ENCODE results near the gene LAMTOR5. TPM values are rescaled to one million over a fixed set of nuclear protein-coding genes. Genes with fewer than 3 reads are reported as not detected.

LAMTOR5 gene
- total and polyA plus RNA-seq, 12 donors: 209 to 506 (median 248) TPM

GRCh38 chr1:110434946-110435345 lies 27.5 kb upstream of the LAMTOR5 start:
- WGBS, 2 donors: 39 to 43% methylated on average over 3 of the region's 3 CpGs
- intact Hi-C loops (cut with DNase I): no loop called here
- no peak for DNase-seq
- no peak for TF ChIP-seq CTCF (IDR thresholded peaks at IDR 0.05)
- Histone ChIP-seq H3K36me3 (no peaks in the 10 kb centered on the region), H3K27ac (no peak overlapping the region), H3K4me1 (peaks cover 0 to 22% (median 6%) of the 10 kb centered on the region in 9 donors), H3K9me3 (no peaks in the 10 kb centered on the region), H3K27me3 (peaks cover 0 to 3% (median 0%) of the 10 kb centered on the region in 7 donors), H3K4me3 (no peak overlapping the region)
- peak in 1 of 8 donors; percentile 58 for ATAC-seq

DNA sequence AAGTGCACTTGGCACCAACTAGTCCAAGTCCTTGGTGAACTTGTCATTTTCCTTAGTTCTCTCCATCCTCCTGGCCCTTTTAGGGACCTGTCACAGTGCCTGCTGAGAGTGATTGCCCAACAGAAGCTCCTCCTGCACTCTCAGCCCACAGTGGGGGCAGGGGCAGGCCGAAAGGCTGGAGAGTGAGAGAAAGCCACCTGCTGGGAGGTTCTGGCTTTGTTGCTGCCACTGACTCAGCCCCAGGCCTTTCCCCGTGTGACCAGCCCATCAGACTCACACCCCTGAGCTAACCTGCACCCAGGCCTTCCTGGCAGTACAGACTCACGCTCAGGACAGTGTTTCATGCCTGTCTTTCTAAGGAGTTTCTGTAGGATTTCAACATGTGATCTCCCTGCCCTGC lies 26.3 kb upstream of the LAMTOR5 start:
- H3K36me3 ChIP-seq: no peaks in the 10 kb centered on the region
- peak in 6 of 9 donors; percentile 17 to 30 (median 24) for TF ChIP-seq CTCF (IDR thresholded peaks at IDR 0.05)
- no peaks in the 10 kb centered on the region for H3K9me3 ChIP-seq
- ATAC-seq: peak; percentile 43 to 95 (median 78)
- H3K4me1 ChIP-seq: peaks cover 0 to 22% (median 6%) of the 10 kb centered on the region in 9 donors
- H3K4me3 ChIP-seq: no peak overlapping the region
- peak; percentile 23 to 52 for DNase-seq
- intact Hi-C loops (cut with DNase I): no loop called here
- 41 to 55% methylated on average over 3 of the region's 3 CpGs for WGBS, 2 donors
- no peak overlapping the region for H3K27ac ChIP-seq
- H3K27me3 ChIP-seq: peaks cover 0 to 3% (median 0%) of the 10 kb centered on the region in 7 donors

DNA sequence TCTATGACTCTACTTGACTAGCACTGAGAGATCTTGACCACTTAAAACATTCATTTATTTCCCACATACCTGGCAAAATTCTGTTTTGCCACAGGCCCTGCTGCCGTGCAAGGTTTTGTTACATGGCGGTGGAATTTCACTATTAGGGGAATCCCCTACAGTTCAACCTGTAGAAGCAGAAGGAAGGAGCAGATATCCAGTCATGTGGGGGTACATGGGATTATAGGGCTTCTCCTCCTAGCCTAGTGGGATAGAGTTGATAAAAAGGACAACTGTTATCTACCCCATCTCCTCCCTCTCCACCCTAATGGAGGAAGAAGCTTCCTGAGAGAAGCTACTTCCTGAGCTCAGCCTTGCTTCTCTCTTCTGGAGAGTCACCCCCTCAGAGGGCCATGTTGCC lies 25.7 kb upstream of the LAMTOR5 start:
- peaks cover 0 to 3% (median 0%) of the 10 kb centered on the region in 7 donors for H3K27me3 ChIP-seq
- ATAC-seq: peak in 1 of 8 donors; percentile 16
- H3K27ac ChIP-seq: no peak overlapping the region
- H3K4me1 ChIP-seq: peaks cover 0 to 22% (median 6%) of the 10 kb centered on the region in 9 donors
- TF ChIP-seq CTCF (IDR thresholded peaks at IDR 0.05): no peak
- DNase-seq: no peak
- H3K36me3 ChIP-seq: no peaks in the 10 kb centered on the region
- no peak overlapping the region for H3K4me3 ChIP-seq
- intact Hi-C loops (cut with DNase I): no loop called here
- no peaks in the 10 kb centered on the region for H3K9me3 ChIP-seq
- WGBS, 2 donors: 90 to 93% methylated on average over 2 of the region's 2 CpGs

DNA sequence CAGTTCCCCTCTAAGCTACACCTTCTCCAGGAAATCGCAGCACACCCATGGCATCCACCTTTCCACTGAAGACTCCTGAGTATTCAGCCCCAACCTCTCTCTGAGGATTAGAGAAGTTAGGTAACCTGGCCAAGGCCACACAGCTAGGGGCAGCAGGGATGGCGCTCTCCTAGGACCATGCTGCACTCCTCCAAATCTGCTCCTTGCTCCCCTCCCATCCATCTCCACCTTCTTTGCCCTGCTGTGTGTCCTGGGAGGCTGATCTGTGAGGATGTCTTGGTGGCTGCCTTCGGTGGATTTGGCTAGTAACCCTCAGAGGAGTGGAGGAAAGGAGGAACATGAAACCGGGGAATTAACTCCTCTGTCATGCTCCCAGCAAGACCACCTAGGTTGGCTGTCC lies 23.4 kb upstream of the LAMTOR5 start:
- no peaks in the 10 kb centered on the region for H3K9me3 ChIP-seq
- intact Hi-C loops (cut with DNase I): no loop called here
- no peak for ATAC-seq
- TF ChIP-seq CTCF (IDR thresholded peaks at IDR 0.05): no peak
- peaks cover 0 to 22% (median 6%) of the 10 kb centered on the region in 9 donors for H3K4me1 ChIP-seq
- DNase-seq: no peak
- no peak overlapping the region for H3K27ac ChIP-seq
- H3K4me3 ChIP-seq: no peak overlapping the region
- no peaks in the 10 kb centered on the region for H3K36me3 ChIP-seq
- peaks cover 0 to 3% (median 0%) of the 10 kb centered on the region in 7 donors for H3K27me3 ChIP-seq
- WGBS, 2 donors: 82 to 89% methylated on average over 4 of the region's 4 CpGs
